HG02870 (cell line): ENCODE results near the gene ELP4.
"Not testable (repeated sequence)": the region's sequence is repeated elsewhere in the genome, so short reads cannot be mapped to it uniquely, and the experiment has no call there.

ENCODE experiments used
- ATAC-seq: cut with Tn5 transposase; IDR thresholded peaks from one replicate; pipeline ENCODE4 v1.9.1; 2021; ENCODE audit warnings: mild to moderate bottlenecking, moderate library complexity; ENCODE audit not compliant: unreplicated experiment

The ELP4 gene

GRCh38 chr11:31641477-31642062 is 132.0 kb downstream of the ELP4 start:
- no peak for ATAC-seq

GRCh38 chr11:31643857-31644256 is 134.3 kb downstream of the ELP4 start:
- no peak for ATAC-seq

- no peak for ATAC-seq
Observed at GRCh38 chr11:31645747-31646146, 136.2 kb downstream of the ELP4 start.

GRCh38 chr11:31646216-31646615 is 136.6 kb downstream of the ELP4 start:
- no peak for ATAC-seq

GRCh38 chr11:31649129-31649966 is 139.8 kb downstream of the ELP4 start:
- ATAC-seq: no peak

GRCh38 chr11:31651208-31651607 is 141.6 kb downstream of the ELP4 start:
- peak; percentile 38 for ATAC-seq

GRCh38 chr11:31651822-31652221 is 142.3 kb downstream of the ELP4 start:
- peak; percentile 74 for ATAC-seq

GRCh38 chr11:31652528-31652927 is 143.0 kb downstream of the ELP4 start:
- ATAC-seq: peak; percentile 66

GRCh38 chr11:31655483-31655882 is 145.9 kb downstream of the ELP4 start:
- no peak for ATAC-seq

GRCh38 chr11:31656051-31656450 is 146.5 kb downstream of the ELP4 start:
- ATAC-seq: no peak

GRCh38 chr11:31657091-31657490 is 147.5 kb downstream of the ELP4 start:
- ATAC-seq: no peak

GRCh38 chr11:31664129-31664528 is 154.6 kb downstream of the ELP4 start:
- ATAC-seq: no peak

GRCh38 chr11:31664954-31665353 is 155.4 kb downstream of the ELP4 start:
- no peak for ATAC-seq

GRCh38 chr11:31671681-31672080 is 162.1 kb downstream of the ELP4 start:
- ATAC-seq: no peak

- not testable (repeated sequence) for ATAC-seq
Observed at GRCh38 chr11:31673108-31673507, 163.5 kb downstream of the ELP4 start.

GRCh38 chr11:31676280-31676982 is 166.9 kb downstream of the ELP4 start:
- ATAC-seq: no peak

GRCh38 chr11:31680770-31681169 is 171.2 kb downstream of the ELP4 start:
- no peak for ATAC-seq

- no peak for ATAC-seq
Observed at GRCh38 chr11:31687256-31687655, 177.7 kb downstream of the ELP4 start.

- ATAC-seq: no peak
Observed at GRCh38 chr11:31687861-31688260, 178.3 kb downstream of the ELP4 start.

GRCh38 chr11:31689559-31689958 is 180.0 kb downstream of the ELP4 start:
- no peak for ATAC-seq

GRCh38 chr11:31690041-31690440 is 180.5 kb downstream of the ELP4 start:
- no peak for ATAC-seq

GRCh38 chr11:31690516-31690915 is 180.9 kb downstream of the ELP4 start:
- no peak for ATAC-seq
